Measurements from ENCODE around the gene ARMH4.

- TF ChIP-seq CTCF (optimal IDR thresholded peaks at IDR 0.05 in 1 of 3, IDR thresholded peaks at IDR 0.05 in 1 of 3, conservative IDR thresholded peaks at IDR 0.05 in 1 of 3; ENCODE audit: extremely low read depth in 1 of 3, insufficient read depth in 2 of 3, low read length in 3 of 3) (no peak), EZH2 (IDR thresholded peaks at IDR 0.05; ENCODE audit: low read length) (no peak)
These were observed 69.4 kb downstream of the ARMH4 start for GRCh38 chr14:58082491-58083098.

Data from keratinocyte (primary cell).